Pancreas (tissue), 10 donors: ENCODE results near the gene RBMS1. TPM values are rescaled to one million over a fixed set of nuclear protein-coding genes. Genes with fewer than 3 reads are reported as not detected.
"Not testable (repeated sequence)": the region's sequence is repeated elsewhere in the genome, so short reads cannot be mapped to it uniquely, and the experiment has no call there.

Source experiments
- ATAC-seq, 4 donors: fragments of 200-7000 bp; cut with Tn5 transposase; one replicate each; pipeline versions ENCODE4 v1.8.0 to v1.9.1; 2020; ENCODE audit warnings: mild to moderate bottlenecking in 4 of 4, moderate library complexity in 4 of 4
- DNase-seq, 6 donors: peaks; one replicate each; pipeline ENCODE4 v3.0.0-alpha.2; 2020
- FAIRE-seq: peaks from 2 replicates; lab custom pipeline; 2012; peaks lifted over from hg19 to GRCh38; lab: Jason Lieb, UNC
- H3K27ac ChIP-seq, 4 donors: fragments of 200-600 bp; sonication (generic); 1 replicate in 3 of 4; 2 replicates in 1 of 4; pipeline versions ENCODE4 v1.5.0 to v1.8.0; 2020
- H3K27me3 ChIP-seq, 4 donors: fragments of 200-600 bp; one replicate each; pipeline ENCODE4 v1.8.0; 2021
- H3K36me3 ChIP-seq, 3 donors: fragments of 200-600 bp; sonication (generic) in 1 of 3; one replicate each; pipeline versions ENCODE4 v1.5.0 to v1.8.0; 2020 to 2021
- H3K4me1 ChIP-seq, 3 donors: fragments of 200-600 bp; one replicate each; pipeline ENCODE4 v1.8.0; 2021
- H3K4me3 ChIP-seq, 4 donors: fragments of 200-600 bp; sonication (generic) in 2 of 4; one replicate each; pipeline versions ENCODE4 v1.5.0 to v1.8.0; 2020 to 2021
- H3K9me3 ChIP-seq, 4 donors: fragments of 200-600 bp; one replicate each; pipeline ENCODE4 v1.8.0; 2021
- CTCF ChIP-seq, 4 donors: fragments of 200-600 bp; sonication (generic) in 3 of 4; IDR thresholded peaks; one replicate each; pipeline versions ENCODE4 v1.5.0 to v1.8.0; 2021; ENCODE audit warnings: antibody characterized with exemption in 4 of 4
- WGBS, 2 donors: extraction: QIAGEN DNeasy Blood & Tissue Kit; methylation state at CpG; one replicate each; pipeline ENCODE4 v1.1.7; 2013; 5-methylcytosine and 5-hydroxymethylcytosine counted together
- intact Hi-C, 3 donors: fragments of 100-400 bp; cut with DNase I; formaldehyde crosslinking; loops; one replicate each; pipeline versions ENCODE4 v1.11.1 to v1.14.2; 2022
- polyA plus RNA-seq, 2 donors: library from polyadenylated mRNA; stranded (reverse); fragments of 200-250 nt; gene quantifications; one replicate each; pipeline ENCODE4 v1.2.3, GENCODE V29; 2013
- total RNA-seq, 6 donors: library from RNA; stranded (reverse); fragmentation: NEBNext Ultra II Directional in 4 of 6; extraction: Animal tissue kit (Norgen Biotek cat#: 25700) in 4 of 6; gene quantifications; one replicate each; pipeline versions ENCODE4 v1.2.1 to v1.2.4, GENCODE V29; 2021 to 2023
- donor health status: healthy with polysubstance abuse.
- donor health status: DM: no; HTN: no; CAD: no; lungs with moderate emphysema.
- donor health status: DM: no; HTN: no; CAD: no.
- donor health status: control.
- donor health status: control.
- donor health status: Bipolar disorder and iron deficiency.
- donor health status: DM: yes; HTN: yes; CAD: no.
- donor health status: DM: no; HTN: no; CAD: no.
- donor health status: DM: no; HTN: no; CAD: no.
- donor health status: DM: yes; HTN: yes; CAD: no.

The RBMS1 gene
- total and polyA plus RNA-seq, 8 donors = 6.3 to 26.1 (median 8.7) TPM

DNA sequence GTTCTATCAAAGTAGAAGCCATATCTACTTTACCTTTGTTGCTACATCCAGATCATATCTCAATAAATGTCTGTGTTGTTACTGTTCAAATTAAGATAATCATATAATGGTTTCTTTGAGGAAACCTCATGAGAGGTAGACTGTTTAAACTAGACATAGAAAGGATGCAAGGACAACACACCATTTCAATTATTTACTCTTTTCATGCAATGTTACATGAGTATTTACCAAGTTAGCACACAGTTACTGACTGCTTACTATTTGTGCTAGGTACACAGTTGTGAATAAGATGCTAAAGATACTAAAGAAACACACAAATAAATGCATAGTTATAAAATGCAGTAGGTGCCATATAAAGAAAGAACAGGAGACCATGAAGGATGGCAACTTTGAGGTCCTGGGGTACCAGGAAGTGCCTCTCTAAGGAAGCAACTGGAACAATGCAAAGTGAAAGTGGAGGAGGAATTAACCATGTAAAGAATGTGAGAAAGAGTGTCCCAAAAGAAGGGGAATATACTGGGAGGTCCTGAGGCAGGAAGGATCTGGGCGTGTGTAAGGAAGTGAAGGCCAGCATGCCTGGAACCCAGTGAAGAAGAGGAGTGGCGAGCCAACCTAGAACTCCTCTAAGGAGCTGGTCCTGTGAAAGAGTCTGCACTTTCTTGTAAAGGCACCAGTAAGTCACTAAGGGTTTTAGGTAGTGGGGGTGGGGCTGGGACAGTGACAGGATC is 39.4 kb downstream of the RBMS1 start:
- ATAC-seq (no peak), DNase-seq (no peak), FAIRE-seq (no peak)
- no peaks in the 10 kb centered on the region for H3K9me3 ChIP-seq
- H3K36me3 ChIP-seq = no peaks in the 10 kb centered on the region
- intact Hi-C loops = no loop called here
- TF ChIP-seq CTCF (IDR thresholded peaks at IDR 0.05) = no peak
- peaks cover 0 to 10% (median 4%) of the 10 kb centered on the region in 3 donors for H3K4me1 ChIP-seq
- no peaks in the 10 kb centered on the region for H3K27me3 ChIP-seq
- 88% methylated on average over 2 of the region's 2 CpGs for WGBS, 2 donors
- H3K4me3 ChIP-seq = no peak overlapping the region
- H3K27ac ChIP-seq = no peak overlapping the region

GRCh38 chr2:160453111-160453820 is 40.3 kb downstream of the RBMS1 start:
- no peaks in the 10 kb centered on the region for H3K36me3 ChIP-seq
- H3K27me3 ChIP-seq = no peaks in the 10 kb centered on the region
- H3K27ac ChIP-seq = no peak overlapping the region
- 90 to 91% methylated on average over 3 of the region's 3 CpGs for WGBS, 2 donors
- no peak overlapping the region for H3K4me3 ChIP-seq
- ATAC-seq (no peak), FAIRE-seq (no peak), DNase-seq (no peak)
- no peaks in the 10 kb centered on the region for H3K9me3 ChIP-seq
- no peak for TF ChIP-seq CTCF (IDR thresholded peaks at IDR 0.05)
- peaks cover 0 to 10% (median 4%) of the 10 kb centered on the region in 3 donors for H3K4me1 ChIP-seq
- intact Hi-C loops = no loop called here

GRCh38 chr2:160450486-160450885 is 43.1 kb downstream of the RBMS1 start:
- Histone ChIP-seq H3K27ac (no peak overlapping the region), H3K27me3 (no peaks in the 10 kb centered on the region), H3K4me3 (no peak overlapping the region), H3K36me3 (no peaks in the 10 kb centered on the region), H3K9me3 (no peaks in the 10 kb centered on the region), H3K4me1 (no peaks in the 10 kb centered on the region)
- intact Hi-C loops = no loop called here
- TF ChIP-seq CTCF (IDR thresholded peaks at IDR 0.05) = no peak
- ATAC-seq (no peak), FAIRE-seq (no peak), DNase-seq (no peak)

DNA sequence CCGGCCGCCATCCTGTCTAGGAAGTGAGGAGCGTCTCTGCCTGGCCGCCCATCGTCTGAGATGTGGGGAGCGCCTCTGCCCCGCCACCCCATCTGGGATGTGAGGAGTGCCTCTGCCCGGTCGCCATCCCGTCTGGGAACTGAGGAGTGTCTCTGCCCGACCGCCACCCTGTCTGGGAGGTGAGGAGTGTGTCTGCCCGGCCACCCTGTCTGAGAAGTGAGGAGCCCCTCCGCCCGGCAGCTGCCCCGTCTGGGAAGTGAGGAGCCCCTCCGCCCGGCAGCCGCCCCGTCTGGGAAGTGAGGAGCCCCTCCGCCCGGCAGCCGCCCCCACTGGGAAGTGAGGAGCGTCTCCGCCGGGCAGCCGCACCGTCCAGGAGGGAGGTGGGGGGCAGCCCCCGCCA is 44.8 kb downstream of the RBMS1 start:
- DNase-seq = peak in 1 of 6 donors; percentile 56
- H3K36me3 ChIP-seq, H3K27ac ChIP-seq, intact Hi-C loops, H3K4me1 ChIP-seq, H3K27me3 ChIP-seq, ATAC-seq, FAIRE-seq, H3K4me3 ChIP-seq, H3K9me3 ChIP-seq: not testable (repeated sequence)
- WGBS, 2 donors = 91 to 97% methylated on average over 11 to 27 of the region's 29 CpGs

DNA sequence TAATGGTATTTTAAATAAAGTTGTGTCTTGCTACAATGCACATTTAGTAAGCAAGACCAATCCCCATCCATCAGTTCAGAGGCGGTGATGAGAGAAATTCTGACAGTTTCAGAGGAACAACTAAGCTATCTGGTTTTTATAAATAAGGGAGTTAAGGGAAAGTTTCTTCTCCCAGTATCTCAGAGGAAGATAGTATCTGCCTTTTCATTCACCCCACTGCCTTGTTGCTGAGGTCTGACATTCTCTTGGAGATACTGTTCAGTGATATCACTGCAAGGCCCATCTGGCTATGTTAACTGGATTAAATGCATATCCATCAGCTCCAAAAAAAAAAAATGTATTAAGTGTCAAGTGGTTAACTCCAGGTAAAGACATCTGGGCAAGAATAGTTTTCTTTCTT is 47.9 kb downstream of the RBMS1 start:
- no peaks in the 10 kb centered on the region for H3K36me3 ChIP-seq
- H3K4me1 ChIP-seq = no peaks in the 10 kb centered on the region
- TF ChIP-seq CTCF (IDR thresholded peaks at IDR 0.05) = no peak
- H3K27ac ChIP-seq = no peak overlapping the region
- no peak for DNase-seq
- no peaks in the 10 kb centered on the region for H3K27me3 ChIP-seq
- intact Hi-C loops = no loop called here
- no peaks in the 10 kb centered on the region for H3K9me3 ChIP-seq
- ATAC-seq = no peak
- 94 to 100% methylated on average over 1 of the region's 1 CpG for WGBS, 2 donors
- no peak for FAIRE-seq
- H3K4me3 ChIP-seq = no peak overlapping the region
